ENCODE data around the gene VPREB3.

The VPREB3 gene

DNA sequence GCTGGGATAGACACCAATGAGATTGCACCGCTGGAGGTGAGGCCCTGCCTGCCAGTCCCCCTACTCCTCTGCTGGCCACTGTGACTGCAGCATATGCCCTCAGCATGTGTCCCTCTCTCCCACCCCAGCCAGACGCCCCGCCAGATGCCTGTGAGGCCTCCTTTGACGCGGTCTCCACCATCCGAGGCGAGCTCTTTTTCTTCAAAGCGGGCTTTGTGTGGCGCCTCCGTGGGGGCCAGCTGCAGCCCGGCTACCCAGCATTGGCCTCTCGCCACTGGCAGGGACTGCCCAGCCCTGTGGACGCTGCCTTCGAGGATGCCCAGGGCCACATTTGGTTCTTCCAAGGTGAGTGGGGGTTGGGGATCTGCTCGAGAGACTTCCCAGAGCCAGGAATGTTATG lies 26.8 kb upstream of the VPREB3 start:
- H3K9me3 ChIP-seq (ENCODE audit: insufficient read depth, low read depth, low read length) = no peaks in the 10 kb centered on the region
- no peaks in the 10 kb centered on the region for H3K36me3 ChIP-seq (ENCODE audit: control insufficient read depth in 1 of 2, insufficient read depth in 2 of 2, low read length in 2 of 2)
- no peak overlapping the region for H3K9ac ChIP-seq (ENCODE audit: low read length)
- peaks cover 4 to 6% of the 10 kb centered on the region in 2 experiments for H3K4me1 ChIP-seq (ENCODE audit: control insufficient read depth in 1 of 2, insufficient read depth in 2 of 2, low read length in 2 of 2)
- WGBS (ENCODE audit: extremely low coverage, insufficient coverage, insufficient read length) = no CpG with 5 or more reads among the region's 15 CpGs
- DNase-seq = no peak
- H3K27me3 ChIP-seq (ENCODE audit: insufficient read depth, low read length) = no peaks in the 10 kb centered on the region
- no peak overlapping the region for H3K18ac ChIP-seq (ENCODE audit: low read length)
- H3K79me1 ChIP-seq (ENCODE audit: low read length) = no peaks in the 10 kb centered on the region
- H2BK120ac ChIP-seq (ENCODE audit: insufficient read depth, low read length, poor library complexity) = no peak overlapping the region
- H3K4ac ChIP-seq (ENCODE audit: low read depth, low read length) = no peak overlapping the region
- no peak overlapping the region for H3K23ac ChIP-seq (ENCODE audit: low read length)
- H2AFZ ChIP-seq (ENCODE audit: insufficient read depth, low read length, poor library complexity) = no peak overlapping the region
- H2BK5ac ChIP-seq (ENCODE audit: low read depth, low read length, poor library complexity) = no peak overlapping the region
- no peaks in the 10 kb centered on the region for H3K79me2 ChIP-seq (ENCODE audit: control insufficient read depth, insufficient read depth, low read length, poor library complexity)
- H3K14ac ChIP-seq (ENCODE audit: low read length) = no peak overlapping the region
- no peak overlapping the region for H4K8ac ChIP-seq (ENCODE audit: low read depth, low read length)
- no peak overlapping the region for H3K4me3 ChIP-seq (ENCODE audit: low read depth, low read length)
- H4K91ac ChIP-seq (ENCODE audit: low read depth, low read length) = no peak overlapping the region
- no peak overlapping the region for H2AK5ac ChIP-seq (ENCODE audit: low read length)
- H2BK12ac ChIP-seq (ENCODE audit: low read length) = no peak overlapping the region
- no peak overlapping the region for H3K4me2 ChIP-seq (ENCODE audit: low read length)
- no peak overlapping the region for H4K12ac ChIP-seq (ENCODE audit: low read depth, low read length)
- no peak overlapping the region for H3K27ac ChIP-seq (ENCODE audit: low read depth, low read length)

DNA sequence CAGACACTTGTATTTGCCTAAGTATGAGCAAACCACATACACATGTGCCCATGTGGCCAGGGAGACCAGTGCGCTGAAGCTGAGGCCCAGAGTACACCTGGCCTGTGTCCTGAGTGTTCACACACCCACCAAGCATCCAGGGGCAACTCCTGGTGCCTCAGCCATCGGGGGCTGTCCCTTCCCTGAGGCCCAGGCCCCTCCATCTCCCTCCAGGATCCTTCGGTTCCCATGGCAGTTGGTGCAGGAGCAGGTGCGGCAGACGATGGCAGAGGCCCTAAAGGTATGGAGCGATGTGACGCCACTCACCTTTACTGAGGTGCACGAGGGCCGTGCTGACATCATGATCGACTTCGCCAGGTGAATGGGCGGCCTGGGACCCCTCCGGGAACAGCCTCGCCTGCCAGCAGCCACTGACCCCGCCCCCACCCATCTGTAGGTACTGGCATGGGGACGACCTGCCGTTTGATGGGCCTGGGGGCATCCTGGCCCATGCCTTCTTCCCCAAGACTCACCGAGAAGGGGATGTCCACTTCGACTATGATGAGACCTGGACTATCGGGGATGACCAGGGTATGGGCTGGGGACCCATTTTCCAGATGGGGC lies 26.0 kb upstream of the VPREB3 start:
- no peaks in the 10 kb centered on the region for H3K36me3 ChIP-seq (ENCODE audit: control insufficient read depth in 1 of 2, insufficient read depth in 2 of 2, low read length in 2 of 2)
- H2BK120ac ChIP-seq (ENCODE audit: insufficient read depth, low read length, poor library complexity) = no peak overlapping the region
- no peak overlapping the region for H3K4ac ChIP-seq (ENCODE audit: low read depth, low read length)
- no peak overlapping the region for H2BK12ac ChIP-seq (ENCODE audit: low read length)
- WGBS (ENCODE audit: extremely low coverage, insufficient coverage, insufficient read length) = no CpG with 5 or more reads among the region's 20 CpGs
- H4K91ac ChIP-seq (ENCODE audit: low read depth, low read length) = no peak overlapping the region
- H3K79me2 ChIP-seq (ENCODE audit: control insufficient read depth, insufficient read depth, low read length, poor library complexity) = no peaks in the 10 kb centered on the region
- no peak overlapping the region for H3K18ac ChIP-seq (ENCODE audit: low read length)
- H3K4me2 ChIP-seq (ENCODE audit: low read length) = no peak overlapping the region
- no peak overlapping the region for H2BK5ac ChIP-seq (ENCODE audit: low read depth, low read length, poor library complexity)
- no peak overlapping the region for H3K27ac ChIP-seq (ENCODE audit: low read depth, low read length)
- peaks cover 4 to 6% of the 10 kb centered on the region in 2 experiments for H3K4me1 ChIP-seq (ENCODE audit: control insufficient read depth in 1 of 2, insufficient read depth in 2 of 2, low read length in 2 of 2)
- no peak overlapping the region for H3K9ac ChIP-seq (ENCODE audit: low read length)
- no peak overlapping the region for H3K14ac ChIP-seq (ENCODE audit: low read length)
- H4K12ac ChIP-seq (ENCODE audit: low read depth, low read length) = no peak overlapping the region
- H4K8ac ChIP-seq (ENCODE audit: low read depth, low read length) = no peak overlapping the region
- no peak for DNase-seq
- H3K23ac ChIP-seq (ENCODE audit: low read length) = no peak overlapping the region
- H2AFZ ChIP-seq (ENCODE audit: insufficient read depth, low read length, poor library complexity) = no peak overlapping the region
- peaks cover under 1% of the 10 kb centered on the region for H3K79me1 ChIP-seq (ENCODE audit: low read length)
- no peak overlapping the region for H3K4me3 ChIP-seq (ENCODE audit: low read depth, low read length)
- no peaks in the 10 kb centered on the region for H3K9me3 ChIP-seq (ENCODE audit: insufficient read depth, low read depth, low read length)
- no peaks in the 10 kb centered on the region for H3K27me3 ChIP-seq (ENCODE audit: insufficient read depth, low read length)
- H2AK5ac ChIP-seq (ENCODE audit: low read length) = no peak overlapping the region

DNA sequence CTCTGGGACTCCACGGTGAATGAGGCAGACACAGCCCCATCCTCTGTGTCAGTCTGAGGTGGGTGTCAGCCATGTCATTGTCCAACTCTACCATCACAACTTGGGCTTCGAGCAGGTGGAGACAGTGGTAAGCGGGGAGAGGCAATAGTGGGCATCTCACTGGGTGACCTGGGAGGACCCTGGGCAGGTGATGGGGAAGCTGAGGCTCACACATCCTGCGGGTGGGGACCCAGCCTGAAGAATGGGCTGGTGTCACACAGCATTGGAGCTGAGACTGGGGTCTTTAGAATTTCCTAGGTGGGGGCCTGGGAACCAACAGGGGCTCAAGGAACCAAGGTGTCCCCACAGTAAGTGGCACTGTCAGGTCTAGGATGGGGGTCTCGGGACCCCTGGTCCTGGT lies 25.5 kb upstream of the VPREB3 start:
- Histone ChIP-seq H3K36me3 (ENCODE audit: control insufficient read depth in 1 of 2, insufficient read depth in 2 of 2, low read length in 2 of 2) (no peaks in the 10 kb centered on the region), H3K9ac (ENCODE audit: low read length) (no peak overlapping the region), H3K4me1 (ENCODE audit: control insufficient read depth in 1 of 2, insufficient read depth in 2 of 2, low read length in 2 of 2) (peaks cover 9 to 11% of the 10 kb centered on the region in 2 experiments), H2BK120ac (ENCODE audit: insufficient read depth, low read length, poor library complexity) (no peak overlapping the region), H3K18ac (ENCODE audit: low read length) (no peak overlapping the region), H3K27me3 (ENCODE audit: insufficient read depth, low read length) (no peaks in the 10 kb centered on the region), H4K12ac (ENCODE audit: low read depth, low read length) (no peak overlapping the region), H3K27ac (ENCODE audit: low read depth, low read length) (no peak overlapping the region), H3K79me2 (ENCODE audit: control insufficient read depth, insufficient read depth, low read length, poor library complexity) (no peaks in the 10 kb centered on the region), H2AK5ac (ENCODE audit: low read length) (no peak overlapping the region), H3K4ac (ENCODE audit: low read depth, low read length) (no peak overlapping the region), H3K4me2 (ENCODE audit: low read length) (no peak overlapping the region), H3K79me1 (ENCODE audit: low read length) (peaks cover 3% of the 10 kb centered on the region), H3K23ac (ENCODE audit: low read length) (no peak overlapping the region), H2AFZ (ENCODE audit: insufficient read depth, low read length, poor library complexity) (no peak overlapping the region), H2BK5ac (ENCODE audit: low read depth, low read length, poor library complexity) (no peak overlapping the region), H3K9me3 (ENCODE audit: insufficient read depth, low read depth, low read length) (no peaks in the 10 kb centered on the region), H4K91ac (ENCODE audit: low read depth, low read length) (no peak overlapping the region), H3K4me3 (ENCODE audit: low read depth, low read length) (no peak overlapping the region), H3K14ac (ENCODE audit: low read length) (no peak overlapping the region), H4K8ac (ENCODE audit: low read depth, low read length) (no peak overlapping the region), H2BK12ac (ENCODE audit: low read length) (no peak overlapping the region)
- no peak for DNase-seq
- no CpG with 5 or more reads among the region's 5 CpGs for WGBS (ENCODE audit: extremely low coverage, insufficient coverage, insufficient read length)

DNA sequence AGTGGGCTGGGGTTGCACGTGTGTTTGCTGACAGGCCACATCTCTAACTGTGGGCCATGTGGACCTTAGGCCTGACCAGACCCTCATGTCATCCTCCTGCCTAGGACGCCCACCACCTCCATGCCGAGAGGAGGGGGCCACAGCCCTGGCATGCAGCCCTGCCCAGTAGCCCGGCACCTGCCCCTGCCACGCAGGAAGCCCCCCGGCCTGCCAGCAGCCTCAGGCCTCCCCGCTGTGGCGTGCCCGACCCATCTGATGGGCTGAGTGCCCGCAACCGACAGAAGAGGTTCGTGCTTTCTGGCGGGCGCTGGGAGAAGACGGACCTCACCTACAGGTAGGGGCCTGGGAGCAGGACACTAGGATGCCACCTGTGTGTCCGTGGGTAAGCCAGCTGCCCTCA lies 24.9 kb upstream of the VPREB3 start:
- no peak overlapping the region for H3K9ac ChIP-seq (ENCODE audit: low read length)
- no peaks in the 10 kb centered on the region for H3K9me3 ChIP-seq (ENCODE audit: insufficient read depth, low read depth, low read length)
- H2AK5ac ChIP-seq (ENCODE audit: low read length) = no peak overlapping the region
- H4K8ac ChIP-seq (ENCODE audit: low read depth, low read length) = no peak overlapping the region
- peaks cover 15 to 18% of the 10 kb centered on the region in 2 experiments for H3K4me1 ChIP-seq (ENCODE audit: control insufficient read depth in 1 of 2, insufficient read depth in 2 of 2, low read length in 2 of 2)
- H3K23ac ChIP-seq (ENCODE audit: low read length) = no peak overlapping the region
- no peak overlapping the region for H2BK5ac ChIP-seq (ENCODE audit: low read depth, low read length, poor library complexity)
- no peaks in the 10 kb centered on the region for H3K27me3 ChIP-seq (ENCODE audit: insufficient read depth, low read length)
- no peak overlapping the region for H2AFZ ChIP-seq (ENCODE audit: insufficient read depth, low read length, poor library complexity)
- H3K18ac ChIP-seq (ENCODE audit: low read length) = no peak overlapping the region
- no peak overlapping the region for H3K27ac ChIP-seq (ENCODE audit: low read depth, low read length)
- H2BK12ac ChIP-seq (ENCODE audit: low read length) = no peak overlapping the region
- WGBS (ENCODE audit: extremely low coverage, insufficient coverage, insufficient read length) = no CpG with 5 or more reads among the region's 16 CpGs
- no peak overlapping the region for H3K14ac ChIP-seq (ENCODE audit: low read length)
- peaks cover 4% of the 10 kb centered on the region for H3K79me1 ChIP-seq (ENCODE audit: low read length)
- no peak overlapping the region for H4K12ac ChIP-seq (ENCODE audit: low read depth, low read length)
- H4K91ac ChIP-seq (ENCODE audit: low read depth, low read length) = no peak overlapping the region
- H3K79me2 ChIP-seq (ENCODE audit: control insufficient read depth, insufficient read depth, low read length, poor library complexity) = no peaks in the 10 kb centered on the region
- no peaks in the 10 kb centered on the region for H3K36me3 ChIP-seq (ENCODE audit: control insufficient read depth in 1 of 2, insufficient read depth in 2 of 2, low read length in 2 of 2)
- no peak overlapping the region for H3K4me3 ChIP-seq (ENCODE audit: low read depth, low read length)
- no peak overlapping the region for H3K4ac ChIP-seq (ENCODE audit: low read depth, low read length)
- no peak overlapping the region for H2BK120ac ChIP-seq (ENCODE audit: insufficient read depth, low read length, poor library complexity)
- no peak for DNase-seq
- H3K4me2 ChIP-seq (ENCODE audit: low read length) = no peak overlapping the region
